Measurements from ENCODE around the gene PDE10A.

Gene PDE10A

DNA sequence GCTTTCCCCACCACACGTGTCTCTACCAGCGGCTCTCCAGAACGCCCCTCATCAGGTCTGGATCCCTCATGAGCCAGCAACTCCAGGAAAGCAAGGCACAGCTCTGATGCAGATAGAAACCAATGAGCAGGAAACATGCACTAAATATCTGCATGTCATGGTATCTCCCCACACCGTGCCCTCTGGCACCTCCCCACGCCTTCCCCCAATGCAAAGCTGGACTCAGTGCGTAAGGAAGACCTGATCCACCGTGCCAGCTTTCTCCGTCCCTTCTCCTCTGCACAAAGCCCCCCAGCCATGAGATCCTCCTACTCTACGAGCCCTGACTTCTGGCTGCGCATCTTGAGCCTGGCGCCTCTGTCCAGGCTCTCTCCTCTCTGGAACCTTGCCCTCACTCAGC, 9.4 kb downstream of the PDE10A start:
- no peak for DNase-seq

DNA sequence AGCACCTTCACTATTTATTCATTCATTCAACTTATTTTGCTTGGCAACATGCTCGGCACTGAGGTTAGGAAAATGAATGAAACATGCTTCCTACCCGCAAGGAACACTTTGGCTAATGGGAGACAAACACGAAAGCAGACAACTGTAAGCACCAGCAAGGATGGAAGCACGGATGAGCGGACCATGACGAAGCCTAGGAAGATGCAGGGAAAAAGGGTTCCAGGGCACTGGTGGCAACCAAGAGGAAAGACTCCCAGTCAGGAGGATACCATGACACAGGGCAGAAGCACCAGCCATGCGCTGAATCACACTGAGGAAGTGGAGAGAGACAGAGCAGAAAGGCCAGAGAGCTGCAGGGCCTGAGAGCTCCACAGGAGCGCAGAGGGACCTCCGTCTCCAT, 9.8 kb downstream of the PDE10A start:
- DNase-seq = no peak

DNA sequence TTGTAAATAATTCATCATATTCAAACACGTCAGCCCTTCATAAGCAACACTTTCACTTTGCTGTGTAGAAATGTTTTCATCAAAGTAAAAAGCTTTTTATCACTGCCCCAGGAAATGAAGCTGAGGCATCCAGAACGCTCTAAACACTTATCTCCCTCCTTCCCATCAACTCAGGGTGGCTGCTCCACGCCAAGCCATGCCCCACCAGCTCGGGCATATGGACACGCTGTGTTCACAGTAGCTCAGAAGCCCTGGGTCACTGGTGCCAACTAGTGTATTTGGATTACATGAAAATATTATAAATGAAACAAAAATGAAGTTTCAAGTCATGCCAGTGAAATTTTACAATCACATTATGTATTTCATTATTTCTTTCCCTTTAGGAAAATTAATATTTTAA, 10.3 kb downstream of the PDE10A start:
- no peak for DNase-seq

DNA sequence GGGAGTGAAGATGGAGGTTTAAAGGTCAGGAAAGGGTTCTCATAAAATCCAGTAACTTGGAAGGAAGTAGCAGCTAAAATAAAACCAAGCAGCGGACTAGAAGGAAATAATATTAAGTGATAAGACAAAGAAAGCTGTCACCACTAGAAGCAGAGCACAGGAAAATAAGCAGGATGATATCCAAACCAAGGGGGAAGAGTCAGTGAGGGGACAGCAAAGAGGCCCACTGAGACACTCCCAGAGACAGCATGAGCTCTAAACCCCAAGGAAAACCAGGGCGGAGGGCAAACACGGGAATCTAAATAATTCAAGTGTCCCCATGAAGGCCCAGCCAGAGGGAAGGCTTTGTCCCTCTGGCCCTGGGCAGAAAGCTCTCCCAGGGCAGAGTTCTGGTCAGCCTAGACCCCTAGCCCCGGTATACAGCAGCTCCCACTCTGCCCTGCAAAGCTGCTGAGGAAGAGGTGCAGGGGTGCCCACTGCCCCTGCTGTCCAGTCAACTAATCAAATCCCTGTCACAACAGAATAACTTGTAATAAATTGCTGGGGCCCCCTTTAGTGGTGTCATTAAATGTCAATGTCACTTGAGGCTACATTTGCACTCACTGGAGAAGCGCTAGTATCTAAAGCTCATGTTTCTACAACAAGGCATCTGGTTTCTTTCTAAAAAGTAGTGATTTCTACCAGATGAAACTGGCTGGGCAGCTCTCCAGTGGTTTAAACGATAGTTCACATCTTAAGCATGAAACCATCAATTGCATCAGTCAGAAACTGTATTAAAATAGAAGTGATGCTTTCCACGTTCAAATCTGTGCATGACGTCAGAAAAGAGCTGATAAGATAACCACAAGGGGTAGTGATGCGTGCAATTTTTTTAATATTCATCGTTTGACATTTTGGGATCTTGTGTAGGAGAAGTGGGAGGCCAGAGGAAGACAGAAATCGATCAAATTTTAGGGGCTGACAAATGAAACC, 13.6 kb downstream of the PDE10A start:
- no peak for DNase-seq

DNA sequence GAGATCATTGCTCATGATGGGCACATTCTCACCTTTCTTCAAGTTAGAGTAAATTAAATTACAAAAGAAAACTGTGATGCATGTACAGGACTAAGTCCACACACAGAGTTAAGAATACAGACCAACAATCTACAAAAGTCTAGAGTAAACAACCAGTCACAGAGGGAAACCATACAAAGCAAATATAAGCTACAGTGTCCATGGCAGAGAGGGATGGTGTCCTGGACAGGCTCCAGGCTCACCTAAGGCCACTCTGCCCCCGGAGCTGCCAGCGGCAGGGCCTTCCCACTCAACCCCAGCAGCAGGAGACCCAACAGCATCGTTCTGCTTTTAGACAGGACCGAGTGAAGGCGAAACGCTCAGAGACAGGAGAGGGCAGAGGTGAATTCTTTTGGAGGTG, 16.0 kb downstream of the PDE10A start:
- DNase-seq = no peak

DNA sequence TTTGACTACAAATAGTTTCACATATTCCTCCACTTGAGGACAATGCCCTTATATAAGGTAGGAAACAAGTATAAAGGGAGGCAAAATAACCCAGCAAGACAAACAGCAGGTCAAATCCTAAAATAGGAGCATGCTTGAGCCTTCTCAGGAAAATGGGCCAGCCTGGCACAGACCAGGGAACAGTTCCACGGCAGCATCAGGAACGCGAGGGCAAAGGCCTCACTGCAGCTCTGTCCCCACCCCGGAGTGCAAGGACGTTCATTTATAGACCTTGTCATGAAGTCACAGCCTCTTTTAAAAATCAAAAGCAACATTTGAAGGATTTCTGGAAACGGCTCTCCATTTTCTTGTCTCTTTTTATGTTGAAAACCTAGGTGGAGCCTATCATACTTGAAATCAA, 17.1 kb downstream of the PDE10A start:
- no peak for DNase-seq

DNA sequence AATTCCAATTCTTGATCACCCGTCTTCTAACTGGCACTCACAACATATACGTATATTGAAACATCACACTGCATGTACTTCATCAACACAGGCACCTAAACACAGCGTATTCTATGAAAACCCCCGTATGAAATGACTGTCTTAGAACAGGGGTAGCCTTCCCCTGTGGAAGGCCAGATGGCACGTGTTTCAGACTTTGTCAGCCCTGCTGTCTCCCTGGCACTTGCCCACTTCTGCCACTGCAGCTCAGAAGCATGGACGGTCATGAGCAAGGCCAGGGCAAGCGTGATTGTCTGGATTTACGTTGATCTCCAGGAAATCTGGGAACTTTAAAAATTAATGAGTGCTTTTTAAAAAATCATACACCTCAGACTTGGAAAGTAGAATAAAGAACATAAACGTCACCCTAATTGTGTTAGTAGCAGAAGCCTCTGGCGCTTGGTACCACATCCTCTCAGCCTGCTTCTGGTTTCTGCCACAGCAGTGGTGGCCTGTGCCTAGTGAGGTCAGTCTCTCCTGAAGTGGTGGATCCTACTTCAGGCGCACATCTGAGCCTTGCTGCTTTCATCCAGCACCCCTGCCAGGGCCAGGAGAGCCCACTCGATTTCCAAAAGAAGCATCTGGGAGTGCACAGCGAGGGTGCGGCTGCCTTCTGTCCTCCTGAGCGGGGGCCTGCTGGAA, 18.3 kb downstream of the PDE10A start:
- no peak for DNase-seq

DNA sequence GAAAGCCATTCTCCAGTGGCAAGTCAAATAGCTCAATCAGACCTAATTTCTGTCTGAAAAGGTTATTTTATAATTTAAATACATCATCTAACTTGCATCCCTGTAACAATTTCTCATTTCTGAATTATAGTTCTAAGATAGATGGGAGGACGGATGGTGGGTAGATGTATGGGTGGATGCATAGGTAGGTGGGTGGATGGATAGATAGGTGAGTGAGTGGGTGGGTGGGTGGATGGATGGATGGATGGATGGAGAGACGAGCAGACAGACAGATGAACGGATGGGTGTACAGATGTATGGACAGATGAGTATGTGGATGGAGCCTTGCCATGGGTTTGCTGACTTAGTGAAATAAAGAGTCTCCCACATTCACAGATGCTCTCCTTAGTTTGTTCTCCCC, 20.0 kb downstream of the PDE10A start:
- no peak for DNase-seq

DNA sequence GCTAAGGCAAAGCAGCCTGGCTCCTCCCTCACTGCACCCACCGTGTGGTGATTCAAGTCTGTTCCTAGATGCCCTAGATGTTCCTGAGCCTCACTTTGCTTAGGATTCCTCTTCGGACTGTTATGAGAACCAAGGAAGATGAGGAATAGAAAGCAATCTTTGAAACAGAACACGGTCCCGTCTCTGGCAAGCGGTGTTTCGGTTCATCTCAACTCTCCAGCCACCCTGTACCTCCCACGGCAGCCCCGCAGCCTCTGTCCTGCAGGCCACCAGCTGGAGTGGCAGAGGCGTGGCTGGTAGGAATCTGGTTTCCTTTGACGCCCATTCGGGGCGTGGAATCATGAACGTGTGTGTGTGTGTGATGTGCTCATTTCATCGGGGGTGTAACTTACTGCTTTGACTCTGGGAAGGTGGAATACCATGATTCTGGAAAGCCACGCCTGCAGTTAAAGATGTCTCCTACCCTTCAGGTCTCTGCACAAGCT, 21.3 kb downstream of the PDE10A start:
- no peak for DNase-seq

DNA sequence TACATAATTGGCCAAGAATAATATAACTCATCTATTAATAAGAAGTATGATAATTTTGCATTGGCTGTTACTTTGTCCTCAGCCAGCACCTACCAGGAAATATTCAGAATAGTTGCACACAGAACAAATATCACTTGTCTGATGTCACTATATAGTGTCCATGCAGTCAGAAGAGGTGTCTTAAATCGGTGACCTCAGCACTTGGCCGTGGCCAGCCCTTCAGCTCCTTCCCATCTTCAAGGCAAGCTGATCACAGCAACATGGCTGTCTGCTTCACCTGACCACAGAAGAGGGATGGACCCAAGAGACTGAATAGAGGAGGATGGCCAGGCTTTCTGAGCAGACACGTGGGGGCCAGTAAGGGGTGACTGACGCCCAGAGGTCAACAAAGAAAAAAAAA, 22.2 kb downstream of the PDE10A start:
- no peak for DNase-seq

DNA sequence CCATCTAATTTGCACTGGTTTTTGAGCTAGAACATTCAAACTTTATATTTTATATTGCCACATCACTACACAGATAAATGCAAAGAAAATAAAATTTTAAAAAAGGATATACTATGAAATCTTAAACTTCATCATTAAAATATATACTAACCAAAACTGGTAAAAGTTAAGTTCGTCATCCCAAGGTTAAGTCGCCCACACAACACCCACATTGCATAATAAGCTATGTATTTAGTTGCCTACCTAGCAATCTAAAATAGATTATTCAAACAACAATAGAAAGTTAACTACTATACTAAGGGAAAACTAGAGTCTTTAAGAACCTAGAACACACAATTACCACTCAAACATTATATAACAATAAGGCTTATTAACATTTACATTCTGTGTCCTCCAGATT, 24.5 kb downstream of the PDE10A start:
- no peak for DNase-seq

DNA sequence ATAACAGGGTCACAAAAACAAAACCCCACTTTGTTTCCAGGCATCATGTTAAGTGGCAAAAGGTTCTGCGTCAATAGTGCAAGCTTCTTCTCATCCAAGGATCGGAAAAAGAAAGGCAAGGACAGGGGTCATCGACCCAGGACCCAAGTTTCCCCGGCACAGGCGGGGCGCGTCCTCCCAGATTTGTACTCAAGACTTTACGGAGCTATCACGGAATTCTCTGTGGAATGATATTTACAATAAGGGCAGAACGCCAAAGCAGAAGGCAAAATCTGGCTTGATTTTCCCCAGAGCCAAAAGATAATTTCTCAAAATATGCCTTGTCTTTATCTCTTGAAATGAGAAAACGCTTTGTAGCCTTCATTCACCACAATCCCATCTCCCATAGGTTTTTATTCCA, 25.5 kb downstream of the PDE10A start:
- DNase-seq = no peak

DNA sequence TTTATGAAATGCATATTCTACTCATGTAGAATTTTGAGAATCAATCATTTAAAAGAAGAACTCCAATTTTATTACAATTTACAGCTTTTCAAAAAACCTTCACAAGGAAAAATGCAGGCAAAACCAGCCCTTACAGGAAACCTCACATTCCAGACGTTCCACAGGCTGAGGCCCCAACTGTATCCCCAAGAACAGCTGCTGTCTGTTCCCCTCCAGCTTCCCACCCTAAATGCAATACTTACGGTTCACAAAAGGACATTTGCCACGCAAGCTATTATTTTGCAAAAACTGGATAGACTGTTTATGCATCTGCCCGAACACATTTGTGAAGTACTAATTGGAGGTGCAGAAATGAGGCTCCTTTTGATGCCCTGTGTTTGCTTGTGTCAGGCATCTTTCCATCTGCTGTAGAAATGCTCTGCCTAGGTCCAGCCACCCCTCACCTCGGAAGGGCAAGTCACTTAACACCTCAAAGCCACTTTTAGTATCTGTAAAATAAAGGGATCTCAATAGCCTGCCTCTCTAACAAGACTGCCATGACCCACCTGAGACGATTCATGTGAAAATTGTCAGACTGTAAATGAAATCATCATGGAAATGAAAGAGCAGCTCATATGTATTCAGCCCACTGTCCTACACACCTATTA, 26.5 kb downstream of the PDE10A start:
- DNase-seq = no peak

DNA sequence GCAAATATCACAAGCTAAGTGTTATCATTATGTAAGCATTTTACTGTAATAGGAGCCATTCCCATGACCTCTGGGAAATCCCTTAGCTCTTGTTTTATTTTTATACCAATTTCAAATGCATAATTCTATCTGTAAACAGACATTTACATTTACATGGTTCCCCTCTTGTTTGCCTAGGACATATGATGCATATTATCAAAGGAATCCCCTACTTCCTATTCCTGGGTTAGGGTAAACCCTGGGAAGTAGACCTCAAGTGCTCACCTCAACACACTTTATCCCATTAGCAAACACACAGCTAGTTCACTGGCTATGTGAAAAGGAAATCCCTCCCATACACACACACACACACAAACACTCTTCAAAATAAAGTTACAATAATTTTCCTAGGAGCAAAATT, 27.1 kb downstream of the PDE10A start:
- no peak for DNase-seq

DNA sequence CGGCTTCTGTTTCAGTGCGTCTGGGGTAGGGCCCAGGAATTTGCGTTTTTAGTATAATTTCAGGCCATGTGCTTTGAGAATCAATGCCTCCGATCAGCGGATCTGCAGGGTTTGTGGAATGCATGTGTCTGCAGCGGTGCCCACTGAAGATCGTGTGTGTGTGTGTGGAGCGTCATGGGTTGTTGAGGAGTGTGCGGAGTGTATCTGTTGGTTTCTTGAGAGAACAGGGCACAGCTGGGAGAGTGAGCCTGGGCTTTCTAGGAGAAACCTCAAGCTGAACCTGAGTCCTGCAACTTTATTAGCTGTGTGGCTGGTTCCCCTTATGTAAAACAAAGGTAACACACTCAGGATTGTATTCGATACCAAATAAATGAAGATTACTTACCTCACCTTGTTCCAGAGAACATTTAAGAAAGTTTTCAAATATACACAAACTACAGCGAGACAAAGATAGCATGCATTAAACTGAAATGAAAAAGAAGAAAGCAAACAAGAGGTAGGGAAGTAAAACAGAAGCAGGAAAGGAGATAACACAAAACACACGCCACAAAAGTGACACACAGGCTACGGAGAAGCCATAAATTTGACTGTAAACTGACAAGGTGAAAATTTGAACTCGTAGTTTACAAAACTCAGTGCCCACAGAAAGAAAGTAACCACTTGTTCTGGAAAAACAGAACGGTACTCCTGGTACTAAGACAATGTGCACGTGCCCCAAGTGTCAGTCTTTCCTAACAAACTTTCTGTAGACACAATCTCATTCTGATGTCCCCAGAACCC, 28.8 kb downstream of the PDE10A start:
- no peak for DNase-seq

DNA sequence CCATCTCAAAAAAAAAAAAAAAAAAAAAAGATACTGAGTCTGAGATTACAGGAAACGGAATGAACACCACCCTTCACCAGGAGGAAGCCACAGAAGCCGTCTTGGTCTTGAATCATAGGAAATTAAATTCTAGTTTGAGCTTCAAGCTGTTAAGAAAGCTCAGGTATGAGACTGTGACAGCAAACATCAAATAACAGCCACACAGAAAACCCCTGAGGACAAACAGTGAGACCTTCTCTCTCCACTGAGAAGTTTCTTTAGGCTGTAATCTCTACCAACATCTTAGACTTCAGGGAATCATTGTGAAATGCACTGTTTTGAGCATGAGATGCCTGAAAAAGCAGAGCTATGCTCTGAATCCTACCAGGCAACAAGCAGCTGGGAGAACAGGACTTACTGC, 30.8 kb downstream of the PDE10A start:
- no peak for DNase-seq

DNA sequence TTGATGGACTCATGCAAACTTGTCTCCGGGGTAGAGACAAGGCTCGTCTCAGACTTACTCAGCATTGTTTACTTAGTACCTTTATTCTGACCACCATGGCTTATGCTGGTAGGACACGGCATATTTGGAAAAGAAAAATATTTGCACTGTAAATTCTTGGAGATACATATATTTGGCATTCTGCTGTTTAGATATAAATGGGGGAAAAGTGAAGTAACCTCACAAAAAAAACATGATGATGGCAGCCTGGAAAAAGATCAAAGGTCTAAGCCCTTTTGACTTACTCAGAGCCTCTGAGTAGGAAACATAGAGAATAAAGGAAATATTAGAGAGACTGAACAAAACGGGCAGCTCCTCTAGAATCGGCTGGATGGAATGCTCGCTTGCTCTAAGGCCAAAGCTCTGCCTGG, 32.5 kb downstream of the PDE10A start:
- no peak for DNase-seq

DNA sequence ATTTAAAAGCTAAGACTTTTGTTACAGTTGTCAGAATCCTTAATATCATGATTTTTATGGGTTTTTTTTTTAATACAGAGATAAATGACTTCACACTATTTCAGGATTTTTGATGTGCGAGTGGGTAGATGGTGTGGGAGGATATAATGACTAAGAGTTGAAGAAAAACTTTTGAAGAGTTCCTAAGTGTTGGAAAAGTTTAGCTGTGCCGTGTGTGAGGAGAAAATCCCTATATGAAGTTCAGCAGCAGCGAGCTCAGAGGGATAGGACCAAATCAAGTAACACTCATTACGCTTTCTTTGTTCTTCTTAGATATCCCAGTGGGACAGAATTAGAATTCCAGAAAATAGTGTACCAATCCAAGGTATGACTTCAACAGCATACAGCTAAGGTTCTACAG, 34.1 kb downstream of the PDE10A start:
- no peak for DNase-seq

DNA sequence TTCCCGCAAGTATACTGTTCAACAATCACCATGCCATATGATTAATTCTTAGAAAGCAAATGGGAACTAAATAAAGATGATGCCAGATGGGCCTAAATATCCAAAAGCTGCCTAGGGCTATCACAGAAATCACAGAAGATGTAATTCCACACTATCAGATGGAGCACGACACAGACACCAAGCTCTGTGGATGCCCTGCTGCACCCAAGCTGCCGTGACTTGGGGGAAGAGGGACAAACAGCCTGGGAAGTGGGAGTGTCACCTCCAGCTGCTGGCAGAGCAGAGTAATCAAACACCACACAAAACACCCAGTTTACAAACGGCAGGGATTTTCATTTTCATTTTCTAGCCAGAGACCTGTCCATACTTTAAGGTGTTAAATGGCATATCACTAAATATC, 35.7 kb downstream of the PDE10A start:
- DNase-seq = no peak

DNA sequence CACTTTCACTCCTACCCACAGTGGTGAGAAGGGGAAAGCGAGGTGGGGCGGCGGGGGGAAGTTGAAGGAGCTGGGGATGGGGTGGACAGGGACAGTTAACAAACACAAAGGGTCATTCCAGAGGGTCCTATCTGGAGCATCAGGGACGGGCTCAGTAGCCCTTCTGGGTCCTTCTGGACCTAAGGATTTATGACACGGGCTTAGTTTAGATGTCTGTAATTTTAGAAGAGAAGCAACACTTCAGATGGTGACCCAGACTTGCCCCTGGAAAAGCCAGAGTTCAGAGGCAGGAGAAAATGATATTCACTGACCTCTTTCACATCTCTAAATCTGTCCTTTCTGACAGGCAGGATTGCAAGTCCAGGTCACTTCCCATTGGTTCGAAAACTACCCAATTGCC, 36.3 kb downstream of the PDE10A start:
- DNase-seq = no peak

DNA sequence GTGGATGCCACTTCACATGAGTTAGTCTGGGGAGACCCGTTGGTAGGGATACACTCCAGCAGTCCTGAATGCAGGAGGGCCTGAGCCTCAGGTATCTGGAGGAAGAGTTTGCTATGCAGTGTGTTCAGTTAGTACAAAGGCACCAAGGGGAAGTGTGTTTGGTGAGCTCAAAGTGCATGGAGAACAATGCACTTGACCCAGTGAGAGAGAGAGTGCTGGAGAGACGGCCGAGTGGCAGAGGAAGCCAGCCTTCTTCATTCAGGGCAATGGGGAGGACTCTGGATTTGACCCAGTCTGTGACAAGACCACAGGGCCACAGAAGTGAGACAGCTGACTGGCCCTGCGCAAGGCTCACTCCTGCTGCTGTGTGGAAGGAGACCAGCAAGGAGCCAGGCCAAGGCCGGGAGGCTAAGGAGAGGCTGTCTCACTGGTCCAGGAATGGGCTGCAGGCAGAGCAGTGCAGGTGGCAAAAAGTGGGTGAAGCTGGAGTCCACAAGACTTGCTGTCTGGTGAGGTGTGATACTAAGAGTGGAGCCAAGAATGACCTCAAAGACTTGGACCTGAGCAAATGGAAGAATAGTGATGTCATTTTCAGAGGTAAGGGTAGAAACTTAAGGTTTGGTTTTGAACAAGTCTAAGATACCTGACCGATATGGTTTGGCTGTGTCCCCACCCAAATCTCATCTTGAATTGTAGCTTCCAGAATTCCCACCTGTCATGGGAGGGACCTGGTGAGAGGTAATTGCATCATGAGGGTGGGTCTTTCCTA, 38.0 kb downstream of the PDE10A start:
- DNase-seq = no peak

DNA sequence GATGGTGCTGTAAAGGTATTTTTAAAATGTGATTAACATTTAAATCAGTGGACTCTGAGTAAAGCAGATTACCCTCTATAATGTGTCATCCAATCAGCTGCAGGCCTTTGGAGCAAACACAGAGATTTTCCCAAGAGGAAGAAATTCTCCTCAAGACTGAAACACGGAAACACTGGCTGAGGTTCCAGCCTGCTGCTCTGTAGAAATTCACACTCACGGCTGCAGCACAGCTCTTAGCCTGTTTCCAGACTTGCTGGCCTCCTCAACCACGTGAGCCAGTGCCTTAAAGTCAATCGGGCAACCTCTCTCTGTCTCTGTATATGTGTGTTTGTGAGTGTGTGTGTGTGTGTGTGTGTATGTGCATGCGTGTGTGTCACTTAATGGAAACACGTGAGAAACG, 41.1 kb downstream of the PDE10A start:
- no peak for DNase-seq
